ENCODE data around the gene IL12A. TPM values are rescaled to one million over a fixed set of nuclear protein-coding genes. Genes with fewer than 3 reads are reported as not detected.

Gene IL12A
- total RNA-seq, 4 donors from 2014 or later, result 0.32 to 3.3 (median 0.85) TPM; not detected in 1

DNA sequence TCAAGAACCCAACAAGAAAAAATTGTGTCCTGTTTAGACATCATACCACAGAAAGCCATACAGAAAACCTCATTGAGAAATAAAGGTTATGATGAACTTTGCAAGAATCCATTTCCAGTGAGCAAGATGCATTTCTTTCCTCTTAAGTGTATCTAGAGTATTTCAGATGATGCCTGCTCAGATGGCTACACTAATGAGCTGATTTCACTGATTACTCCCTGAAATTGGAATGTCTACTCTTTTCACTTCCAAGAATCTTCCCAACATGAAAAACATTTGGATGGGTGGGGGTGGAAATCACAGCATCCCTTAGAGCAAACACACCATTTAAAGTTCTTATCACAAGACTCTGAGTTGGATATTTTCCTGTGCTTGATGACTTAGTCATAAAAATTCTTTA is 41.4 kb upstream of the IL12A start:
- Histone ChIP-seq H3K36me3 (no peaks in the 10 kb centered on the region), H3K4me3 (no peak overlapping the region), H3K27ac (no peak overlapping the region), H3K4me1 (no peaks in the 10 kb centered on the region), H3K27me3 (no peaks in the 10 kb centered on the region), H3K9me3 (no peaks in the 10 kb centered on the region)
- TF ChIP-seq POLR2A (IDR thresholded peaks at IDR 0.05) (no peak), POLR2AphosphoS5 (IDR thresholded peaks at IDR 0.05) (no peak), EP300 (IDR thresholded peaks at IDR 0.05) (no peak)
- TF ChIP-seq, protein P1, sequence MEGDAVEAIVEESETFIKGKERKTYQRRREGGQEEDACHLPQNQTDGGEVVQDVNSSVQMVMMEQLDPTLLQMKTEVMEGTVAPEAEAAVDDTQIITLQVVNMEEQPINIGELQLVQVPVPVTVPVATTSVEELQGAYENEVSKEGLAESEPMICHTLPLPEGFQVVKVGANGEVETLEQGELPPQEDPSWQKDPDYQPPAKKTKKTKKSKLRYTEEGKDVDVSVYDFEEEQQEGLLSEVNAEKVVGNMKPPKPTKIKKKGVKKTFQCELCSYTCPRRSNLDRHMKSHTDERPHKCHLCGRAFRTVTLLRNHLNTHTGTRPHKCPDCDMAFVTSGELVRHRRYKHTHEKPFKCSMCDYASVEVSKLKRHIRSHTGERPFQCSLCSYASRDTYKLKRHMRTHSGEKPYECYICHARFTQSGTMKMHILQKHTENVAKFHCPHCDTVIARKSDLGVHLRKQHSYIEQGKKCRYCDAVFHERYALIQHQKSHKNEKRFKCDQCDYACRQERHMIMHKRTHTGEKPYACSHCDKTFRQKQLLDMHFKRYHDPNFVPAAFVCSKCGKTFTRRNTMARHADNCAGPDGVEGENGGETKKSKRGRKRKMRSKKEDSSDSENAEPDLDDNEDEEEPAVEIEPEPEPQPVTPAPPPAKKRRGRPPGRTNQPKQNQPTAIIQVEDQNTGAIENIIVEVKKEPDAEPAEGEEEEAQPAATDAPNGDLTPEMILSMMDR (IDR thresholded peaks at IDR 0.05), result no peak
- no peak for ATAC-seq

DNA sequence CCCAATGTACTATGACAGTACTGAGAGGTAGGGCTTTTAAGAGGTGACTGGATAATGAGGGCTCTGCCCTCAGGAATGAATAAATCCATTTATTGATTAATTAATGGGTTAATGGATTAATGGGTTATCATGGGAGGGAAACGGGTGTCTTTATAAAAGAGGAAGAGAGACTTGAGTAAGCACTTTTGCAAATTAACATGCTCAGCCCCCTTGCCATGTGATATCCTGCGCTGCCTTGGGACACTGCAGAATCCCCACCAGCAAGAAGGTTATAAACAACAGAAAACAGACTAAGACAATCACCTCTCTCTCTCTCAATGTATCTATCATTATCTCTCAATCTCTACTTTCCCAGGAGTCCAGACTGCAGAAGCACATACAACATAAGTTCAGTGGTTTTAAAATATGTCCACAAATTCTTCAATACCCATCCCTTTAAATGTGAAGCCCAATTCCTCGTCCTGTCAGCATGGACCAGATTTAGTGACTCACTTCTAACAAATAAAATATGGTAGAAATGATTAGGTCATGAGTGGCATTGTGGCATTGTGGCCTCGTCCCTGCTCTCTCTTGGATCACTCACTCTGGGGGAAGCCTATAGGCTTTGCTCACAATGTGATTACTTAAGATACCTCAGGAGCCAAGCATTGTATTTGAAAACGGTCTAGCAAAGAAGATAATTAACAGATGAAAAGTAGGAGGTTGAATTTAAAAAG is 40.0 kb upstream of the IL12A start:
- H3K27me3 ChIP-seq, result no peaks in the 10 kb centered on the region
- TF ChIP-seq POLR2AphosphoS5 (IDR thresholded peaks at IDR 0.05) (no peak), EP300 (IDR thresholded peaks at IDR 0.05) (no peak), POLR2A (IDR thresholded peaks at IDR 0.05) (no peak)
- TF ChIP-seq, protein P1 (IDR thresholded peaks at IDR 0.05), result no peak
- no peaks in the 10 kb centered on the region for H3K9me3 ChIP-seq
- no peaks in the 10 kb centered on the region for H3K4me1 ChIP-seq
- no peak overlapping the region for H3K27ac ChIP-seq
- 69 to 88% methylated on average over 3 to 5 of the region's 5 CpGs for WGBS, 2 donors (ENCODE audit: low coverage in 1 of 2)
- H3K4me3 ChIP-seq, result no peak overlapping the region
- H3K36me3 ChIP-seq, result no peaks in the 10 kb centered on the region
- ATAC-seq, result no peak

DNA sequence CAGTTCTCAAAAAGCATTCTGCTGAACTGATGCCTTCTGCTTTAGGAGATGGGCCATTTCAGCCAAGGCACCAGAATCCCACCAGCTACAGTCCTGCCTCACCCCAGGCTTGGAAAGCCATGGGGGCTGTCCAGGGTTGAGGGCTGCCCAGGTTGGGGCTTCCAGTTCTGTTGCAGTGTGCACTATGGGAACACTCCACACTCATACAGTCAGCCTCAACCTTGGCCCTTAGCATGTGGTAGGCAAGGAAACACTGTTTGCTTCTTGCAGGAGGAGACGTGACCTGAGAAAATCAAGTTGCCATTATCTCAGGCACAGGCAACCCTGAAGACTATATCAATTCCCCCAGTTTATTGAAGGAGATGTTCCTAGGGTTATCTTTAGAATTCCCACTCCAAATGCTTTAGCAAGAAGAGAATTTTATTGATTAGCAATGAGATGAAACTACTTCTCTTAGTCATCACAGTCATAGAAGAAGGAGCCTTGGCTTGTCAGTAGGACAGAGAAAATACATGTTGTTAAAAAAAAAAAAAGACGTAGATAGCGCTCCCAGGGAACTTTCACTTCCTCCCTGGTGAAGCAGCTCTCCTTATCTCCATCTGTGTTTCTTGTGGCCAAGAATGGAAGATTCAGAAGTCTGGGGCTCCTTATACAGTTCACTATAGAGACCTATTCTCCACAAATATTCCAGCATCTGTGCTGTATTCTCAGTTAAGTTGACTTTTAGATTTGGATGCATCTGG is 38.3 kb upstream of the IL12A start:
- no peak for ATAC-seq
- WGBS, 2 donors (ENCODE audit: low coverage in 1 of 2), result 54 to 76% methylated on average over 2 to 3 of the region's 3 CpGs
- Histone ChIP-seq H3K4me1 (no peaks in the 10 kb centered on the region), H3K4me3 (no peak overlapping the region), H3K27ac (no peak overlapping the region), H3K9me3 (no peaks in the 10 kb centered on the region), H3K36me3 (no peaks in the 10 kb centered on the region), H3K27me3 (no peaks in the 10 kb centered on the region)
- TF ChIP-seq POLR2AphosphoS5 (IDR thresholded peaks at IDR 0.05) (no peak), POLR2A (IDR thresholded peaks at IDR 0.05) (no peak), EP300 (IDR thresholded peaks at IDR 0.05) (no peak)
- TF ChIP-seq, protein P1 (IDR thresholded peaks at IDR 0.05), result no peak

DNA sequence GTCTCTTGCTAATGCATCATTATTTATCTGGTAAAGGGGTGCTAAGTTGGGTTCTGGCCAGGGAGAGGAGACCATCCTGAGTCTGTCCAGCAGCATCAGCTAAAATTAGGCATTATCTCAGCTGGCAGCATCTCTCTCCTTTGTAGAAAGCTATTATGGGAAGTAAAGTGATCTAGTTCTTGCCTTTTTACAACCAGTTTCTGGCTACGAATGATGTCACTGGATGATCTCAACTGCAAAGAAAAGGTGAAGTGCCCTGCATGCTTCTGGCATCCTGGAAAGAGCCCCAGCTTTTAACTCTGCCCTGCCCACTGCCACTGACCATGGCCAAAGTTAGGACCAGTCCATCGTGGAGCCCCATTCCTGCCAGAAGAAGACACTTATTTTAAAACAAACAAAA is 37.1 kb upstream of the IL12A start:
- no peak overlapping the region for H3K27ac ChIP-seq
- 62% methylated on average over 2 of the region's 2 CpGs; no CpG with 5 or more reads in 1 of the 2 donors for WGBS, 2 donors (ENCODE audit: low coverage in 1 of 2)
- no peak for ATAC-seq

More for the DNA sequence above, 37.1 kb upstream of the IL12A start:
- Histone ChIP-seq H3K4me1 (no peaks in the 10 kb centered on the region), H3K27me3 (no peaks in the 10 kb centered on the region), H3K4me3 (no peak overlapping the region), H3K36me3 (no peaks in the 10 kb centered on the region), H3K9me3 (no peaks in the 10 kb centered on the region)
- TF ChIP-seq EP300 (IDR thresholded peaks at IDR 0.05) (no peak), POLR2A (IDR thresholded peaks at IDR 0.05) (no peak), POLR2AphosphoS5 (IDR thresholded peaks at IDR 0.05) (no peak)
- TF ChIP-seq, protein P1 (IDR thresholded peaks at IDR 0.05), result no peak

All from gastroesophageal sphincter (tissue), 4 donors.